Measurements from ENCODE around the gene ERLIN1.

Gene ERLIN1

GRCh38 chr10:100167553-100168312, 18.1 kb downstream of the ERLIN1 start:
- no peaks in the 10 kb centered on the region for H3K27me3 ChIP-seq (ENCODE audit: insufficient read depth, poor library complexity, severe bottlenecking)
- H3K27ac ChIP-seq (replicated peaks), result no peak overlapping the region
- TF ChIP-seq POLR2AphosphoS5 (IDR thresholded peaks at IDR 0.05; ENCODE audit: low read depth), result no peak
- TF ChIP-seq REST (IDR thresholded peaks at IDR 0.05; ENCODE audit: insufficient replicate concordance, low read depth), result no peak
- no peak for TF ChIP-seq SPI1 (IDR thresholded peaks at IDR 0.05; ENCODE audit: borderline replicate concordance, low read depth)
- TF ChIP-seq, protein P1, sequence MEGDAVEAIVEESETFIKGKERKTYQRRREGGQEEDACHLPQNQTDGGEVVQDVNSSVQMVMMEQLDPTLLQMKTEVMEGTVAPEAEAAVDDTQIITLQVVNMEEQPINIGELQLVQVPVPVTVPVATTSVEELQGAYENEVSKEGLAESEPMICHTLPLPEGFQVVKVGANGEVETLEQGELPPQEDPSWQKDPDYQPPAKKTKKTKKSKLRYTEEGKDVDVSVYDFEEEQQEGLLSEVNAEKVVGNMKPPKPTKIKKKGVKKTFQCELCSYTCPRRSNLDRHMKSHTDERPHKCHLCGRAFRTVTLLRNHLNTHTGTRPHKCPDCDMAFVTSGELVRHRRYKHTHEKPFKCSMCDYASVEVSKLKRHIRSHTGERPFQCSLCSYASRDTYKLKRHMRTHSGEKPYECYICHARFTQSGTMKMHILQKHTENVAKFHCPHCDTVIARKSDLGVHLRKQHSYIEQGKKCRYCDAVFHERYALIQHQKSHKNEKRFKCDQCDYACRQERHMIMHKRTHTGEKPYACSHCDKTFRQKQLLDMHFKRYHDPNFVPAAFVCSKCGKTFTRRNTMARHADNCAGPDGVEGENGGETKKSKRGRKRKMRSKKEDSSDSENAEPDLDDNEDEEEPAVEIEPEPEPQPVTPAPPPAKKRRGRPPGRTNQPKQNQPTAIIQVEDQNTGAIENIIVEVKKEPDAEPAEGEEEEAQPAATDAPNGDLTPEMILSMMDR (IDR thresholded peaks at IDR 0.05; ENCODE audit: insufficient read depth, low read length), result no peak
- TF ChIP-seq GABPA (IDR thresholded peaks at IDR 0.05; ENCODE audit: low read depth), result no peak
- H3K4me3 ChIP-seq (replicated peaks; ENCODE audit: insufficient read depth, low read length), result no peak overlapping the region
- DNase-seq (ENCODE audit: low read depth in 1 of 2, low spot score in 1 of 2), result no peak

GRCh38 chr10:100163704-100164621, 21.9 kb downstream of the ERLIN1 start:
- TF ChIP-seq POLR2AphosphoS5 (IDR thresholded peaks at IDR 0.05; ENCODE audit: low read depth) (no peak), SPI1 (IDR thresholded peaks at IDR 0.05; ENCODE audit: borderline replicate concordance, low read depth) (no peak), REST (IDR thresholded peaks at IDR 0.05; ENCODE audit: insufficient replicate concordance, low read depth) (no peak), GABPA (IDR thresholded peaks at IDR 0.05; ENCODE audit: low read depth) (no peak)
- TF ChIP-seq, protein P1 (IDR thresholded peaks at IDR 0.05; ENCODE audit: insufficient read depth, low read length), result no peak
- DNase-seq (ENCODE audit: low read depth in 1 of 2, low spot score in 1 of 2), result no peak
- Histone ChIP-seq H3K27me3 (ENCODE audit: insufficient read depth, poor library complexity, severe bottlenecking) (no peaks in the 10 kb centered on the region), H3K4me3 (replicated peaks; ENCODE audit: insufficient read depth, low read length) (no peak overlapping the region), H3K27ac (replicated peaks) (no peak overlapping the region)

DNA sequence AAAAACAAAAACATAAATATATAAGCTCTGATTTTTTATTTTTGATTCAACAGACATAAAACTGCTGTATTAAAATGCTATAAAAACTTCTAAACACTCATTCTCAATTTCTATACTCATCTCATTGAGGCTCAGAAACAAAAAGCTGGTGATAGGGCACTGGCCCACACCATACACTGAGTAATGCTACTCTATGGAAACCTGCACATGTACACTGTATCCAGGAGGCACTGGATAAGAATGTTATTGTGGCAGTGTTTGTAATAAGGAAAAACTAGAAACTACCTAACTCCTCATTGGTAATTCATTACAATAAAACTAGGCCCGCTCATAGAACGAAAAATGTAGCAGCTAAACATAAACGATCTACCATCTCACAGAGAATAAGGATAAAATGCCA, 23.1 kb downstream of the ERLIN1 start:
- TF ChIP-seq GABPA (IDR thresholded peaks at IDR 0.05; ENCODE audit: low read depth) (no peak), POLR2AphosphoS5 (IDR thresholded peaks at IDR 0.05; ENCODE audit: low read depth) (no peak), SPI1 (IDR thresholded peaks at IDR 0.05; ENCODE audit: borderline replicate concordance, low read depth) (no peak)
- TF ChIP-seq, protein P1 (IDR thresholded peaks at IDR 0.05; ENCODE audit: insufficient read depth, low read length), result no peak
- no peak overlapping the region for H3K4me3 ChIP-seq (replicated peaks; ENCODE audit: insufficient read depth, low read length)
- no peak for DNase-seq (ENCODE audit: low read depth in 1 of 2, low spot score in 1 of 2)
- no peaks in the 10 kb centered on the region for H3K27me3 ChIP-seq (ENCODE audit: insufficient read depth, poor library complexity, severe bottlenecking)
- no peak overlapping the region for H3K27ac ChIP-seq (replicated peaks)

Measured in HL-60 (cell line).